Measurements from ENCODE around the gene TMEM260. TPM values are rescaled to one million over a fixed set of nuclear protein-coding genes. Genes with fewer than 3 reads are reported as not detected.
A peak's percentile ranks its signal among the peaks of the same experiment; 100 is the strongest.

TMEM260 gene
- total RNA-seq, 4 donors from 2014 or later: 2.6 to 10.5 (median 5.3) TPM

DNA sequence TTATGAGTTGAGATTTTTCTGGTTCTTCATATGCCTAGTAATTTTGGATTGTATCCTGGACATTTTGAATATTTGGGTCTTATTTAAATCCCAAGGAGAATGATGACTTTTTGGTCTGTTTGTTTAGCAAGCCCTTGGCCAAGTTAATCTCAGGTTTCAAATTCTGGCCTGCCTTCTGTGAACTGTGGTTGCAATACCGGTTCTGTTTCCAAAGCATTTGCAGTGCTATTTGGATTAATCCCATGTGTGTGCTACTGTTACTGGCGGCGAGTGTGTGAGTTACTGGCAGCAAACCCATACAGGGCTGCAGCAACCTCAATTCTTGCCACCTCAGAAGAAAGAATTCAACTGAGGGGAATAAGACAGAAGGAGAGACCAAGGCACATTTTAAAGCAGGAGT lies 51.1 kb downstream of the TMEM260 start:
- H3K36me3 ChIP-seq: peaks cover 0 to 46% of the 10 kb centered on the region in 2 donors
- ATAC-seq: no peak

DNA sequence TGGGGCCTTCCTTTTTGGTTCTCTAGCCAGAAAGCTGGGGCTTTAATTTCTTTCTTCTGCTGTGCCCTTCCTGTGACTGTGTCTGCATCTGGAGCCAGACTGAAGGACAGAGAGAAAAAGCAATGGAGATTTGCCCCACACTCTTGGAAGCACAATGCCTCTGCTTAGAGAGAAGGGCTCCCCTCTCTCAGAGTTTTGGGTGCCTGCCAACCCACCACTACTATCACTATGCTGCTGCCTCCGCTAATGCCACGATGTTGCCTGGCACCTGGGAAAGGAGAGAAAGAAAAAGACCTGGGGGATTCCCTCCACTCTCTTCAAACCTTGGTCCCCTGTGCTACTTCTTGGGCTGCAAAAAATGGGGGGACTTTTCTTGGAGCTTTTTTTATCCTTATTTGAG lies 52.6 kb downstream of the TMEM260 start:
- no peak overlapping the region for H3K27ac ChIP-seq
- no peak for TF ChIP-seq POLR2A (IDR thresholded peaks at IDR 0.05)
- TF ChIP-seq, protein P1, sequence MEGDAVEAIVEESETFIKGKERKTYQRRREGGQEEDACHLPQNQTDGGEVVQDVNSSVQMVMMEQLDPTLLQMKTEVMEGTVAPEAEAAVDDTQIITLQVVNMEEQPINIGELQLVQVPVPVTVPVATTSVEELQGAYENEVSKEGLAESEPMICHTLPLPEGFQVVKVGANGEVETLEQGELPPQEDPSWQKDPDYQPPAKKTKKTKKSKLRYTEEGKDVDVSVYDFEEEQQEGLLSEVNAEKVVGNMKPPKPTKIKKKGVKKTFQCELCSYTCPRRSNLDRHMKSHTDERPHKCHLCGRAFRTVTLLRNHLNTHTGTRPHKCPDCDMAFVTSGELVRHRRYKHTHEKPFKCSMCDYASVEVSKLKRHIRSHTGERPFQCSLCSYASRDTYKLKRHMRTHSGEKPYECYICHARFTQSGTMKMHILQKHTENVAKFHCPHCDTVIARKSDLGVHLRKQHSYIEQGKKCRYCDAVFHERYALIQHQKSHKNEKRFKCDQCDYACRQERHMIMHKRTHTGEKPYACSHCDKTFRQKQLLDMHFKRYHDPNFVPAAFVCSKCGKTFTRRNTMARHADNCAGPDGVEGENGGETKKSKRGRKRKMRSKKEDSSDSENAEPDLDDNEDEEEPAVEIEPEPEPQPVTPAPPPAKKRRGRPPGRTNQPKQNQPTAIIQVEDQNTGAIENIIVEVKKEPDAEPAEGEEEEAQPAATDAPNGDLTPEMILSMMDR (IDR thresholded peaks at IDR 0.05 in 4 of 5, conservative IDR thresholded peaks at IDR 0.05 in 1 of 5): no peak
- no peaks in the 10 kb centered on the region for H3K9me3 ChIP-seq
- H3K4me3 ChIP-seq: no peak overlapping the region
- no peaks in the 10 kb centered on the region for H3K4me1 ChIP-seq
- DNase-seq (no peak), ATAC-seq (no peak)
- peaks cover 0 to 53% of the 10 kb centered on the region in 2 donors for H3K36me3 ChIP-seq
- no peaks in the 10 kb centered on the region for H3K27me3 ChIP-seq
- in situ Hi-C loops (cut with MboI; ENCODE audit: low sequenced_read_pairs in 4 of 4): no loop called here
- intact Hi-C loops (cut with DNase I; ENCODE audit: low total_unique reads): no loop called here

More for the DNA sequence above, 51.1 kb downstream of the TMEM260 start:
- TF ChIP-seq, protein P1 (IDR thresholded peaks at IDR 0.05 in 4 of 5, conservative IDR thresholded peaks at IDR 0.05 in 1 of 5): no peak
- TF ChIP-seq POLR2A (IDR thresholded peaks at IDR 0.05): no peak
- Histone ChIP-seq H3K27me3 (no peaks in the 10 kb centered on the region), H3K9me3 (no peaks in the 10 kb centered on the region), H3K4me3 (no peak overlapping the region), H3K4me1 (no peaks in the 10 kb centered on the region), H3K27ac (no peak overlapping the region)
- intact Hi-C loops (cut with DNase I; ENCODE audit: low total_unique reads) (no loop called here), in situ Hi-C loops (cut with MboI; ENCODE audit: low sequenced_read_pairs in 4 of 4) (no loop called here)
- no peak for DNase-seq

DNA sequence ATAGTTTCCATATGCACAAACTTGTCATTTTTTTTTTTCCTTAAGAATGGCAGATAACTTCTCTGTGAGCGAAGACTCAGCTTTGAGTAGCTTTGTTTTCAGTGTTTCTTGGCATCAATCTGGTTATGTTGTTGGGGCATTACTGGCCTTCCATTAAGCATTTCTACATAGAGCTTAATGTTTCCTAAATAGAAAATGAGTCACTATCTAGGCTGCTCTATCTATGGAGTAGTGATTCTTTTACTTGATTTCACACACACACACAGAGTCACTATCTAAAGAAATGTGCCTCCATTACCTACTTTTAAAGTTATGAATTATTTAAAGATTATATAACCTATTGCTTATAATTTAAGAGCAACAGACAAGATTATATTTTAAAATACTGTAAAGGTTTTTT lies 53.9 kb downstream of the TMEM260 start:
- Histone ChIP-seq H3K27ac (no peak overlapping the region), H3K4me1 (no peaks in the 10 kb centered on the region), H3K9me3 (no peaks in the 10 kb centered on the region), H3K27me3 (no peaks in the 10 kb centered on the region), H3K4me3 (no peak overlapping the region), H3K36me3 (peaks cover 0 to 55% of the 10 kb centered on the region in 2 donors)
- DNase-seq (no peak), ATAC-seq (peak in 1 of 2 donors; percentile 69)
- intact Hi-C loops (cut with DNase I; ENCODE audit: low total_unique reads) (no loop called here), in situ Hi-C loops (cut with MboI; ENCODE audit: low sequenced_read_pairs in 4 of 4) (no loop called here)
- no peak for TF ChIP-seq POLR2A (IDR thresholded peaks at IDR 0.05)
- TF ChIP-seq, protein P1 (IDR thresholded peaks at IDR 0.05 in 4 of 5, conservative IDR thresholded peaks at IDR 0.05 in 1 of 5): no peak

DNA sequence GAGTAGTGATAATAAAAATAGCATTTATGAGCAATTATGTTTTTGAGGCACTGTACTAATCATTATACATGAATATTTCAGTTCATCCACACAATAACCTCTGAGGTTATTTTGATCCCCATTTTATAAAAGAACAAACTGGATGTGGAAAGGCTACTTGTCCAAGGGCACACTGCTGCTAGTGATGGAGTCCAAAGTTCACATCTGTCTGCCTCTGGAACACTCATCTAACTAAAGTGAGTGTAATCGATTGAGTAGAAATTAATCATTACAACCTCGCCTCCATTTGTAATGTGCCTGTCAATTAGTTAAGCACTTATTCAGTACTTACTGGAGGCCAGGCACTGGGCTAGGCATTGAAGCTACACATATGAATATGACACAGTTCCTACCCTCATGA lies 55.4 kb downstream of the TMEM260 start:
- intact Hi-C loops (cut with DNase I; ENCODE audit: low total_unique reads): no loop called here
- no peaks in the 10 kb centered on the region for H3K27me3 ChIP-seq
- no peak overlapping the region for H3K27ac ChIP-seq
- H3K36me3 ChIP-seq: peaks cover 0 to 65% of the 10 kb centered on the region in 2 donors
- no peaks in the 10 kb centered on the region for H3K4me1 ChIP-seq
- ATAC-seq (no peak), DNase-seq (no peak)
- no peaks in the 10 kb centered on the region for H3K9me3 ChIP-seq
- in situ Hi-C loops (cut with MboI; ENCODE audit: low sequenced_read_pairs in 4 of 4): no loop called here
- TF ChIP-seq, protein P1 (IDR thresholded peaks at IDR 0.05 in 4 of 5, conservative IDR thresholded peaks at IDR 0.05 in 1 of 5): no peak
- no peak for TF ChIP-seq POLR2A (IDR thresholded peaks at IDR 0.05)
- H3K4me3 ChIP-seq: no peak overlapping the region

DNA sequence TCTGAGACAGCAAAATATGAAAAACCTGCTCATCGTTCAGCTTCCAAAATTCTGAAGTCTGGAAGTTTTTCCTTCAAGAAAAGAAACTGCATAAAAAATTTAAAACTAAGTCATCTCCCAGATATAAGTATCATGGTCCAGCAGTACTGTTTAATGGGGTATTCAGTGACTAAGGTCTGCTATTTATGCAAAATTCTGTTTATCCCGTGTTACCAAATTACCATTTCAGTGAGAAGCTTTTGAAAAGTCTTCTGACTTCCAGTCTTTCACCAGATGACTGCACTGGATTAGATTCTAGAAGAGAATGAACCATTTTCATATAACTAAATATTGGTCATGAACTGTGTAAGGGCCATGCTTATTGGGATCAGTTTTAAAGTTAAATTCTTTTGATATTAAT lies 67.9 kb downstream of the TMEM260 start:
- no peaks in the 10 kb centered on the region for H3K4me1 ChIP-seq
- in situ Hi-C loops (cut with MboI; ENCODE audit: low sequenced_read_pairs in 4 of 4) (no loop called here), intact Hi-C loops (cut with DNase I; ENCODE audit: low total_unique reads) (no loop called here)
- H3K9me3 ChIP-seq: no peaks in the 10 kb centered on the region
- DNase-seq (no peak), ATAC-seq (no peak)
- H3K36me3 ChIP-seq: peaks cover 0 to 3% of the 10 kb centered on the region in 2 donors
- TF ChIP-seq, protein P1 (IDR thresholded peaks at IDR 0.05 in 4 of 5, conservative IDR thresholded peaks at IDR 0.05 in 1 of 5): no peak
- TF ChIP-seq POLR2A (IDR thresholded peaks at IDR 0.05): no peak
- H3K27me3 ChIP-seq: no peaks in the 10 kb centered on the region
- H3K4me3 ChIP-seq: no peak overlapping the region
- H3K27ac ChIP-seq: no peak overlapping the region
